Uterus (tissue), 4 donors: ENCODE results near the gene BCR. TPM values are rescaled to one million over a fixed set of nuclear protein-coding genes. Genes with fewer than 3 reads are reported as not detected.
A peak's percentile ranks its signal among the peaks of the same experiment; 100 is the strongest.
"Not testable (repeated sequence)": the region's sequence is repeated elsewhere in the genome, so short reads cannot be mapped to it uniquely, and the experiment has no call there.

Experiments used
- DNase-seq, 2 donors: peaks; one replicate each; pipeline ENCODE4 v3.0.0-alpha.2; 2019 to 2020
- H3K27ac ChIP-seq, 2 donors: fragments of 200-600 bp; sonication (generic); 1 replicate in 1 of 2; 2 replicates in 1 of 2; pipeline ENCODE4 v1.5.1; 2016 to 2018
- H3K27me3 ChIP-seq, 2 donors: fragments of 200-600 bp; sonication (generic); one replicate each; pipeline ENCODE4 v1.5.1; 2018 to 2019; ENCODE audit warnings: control low read depth in 1 of 2
- H3K36me3 ChIP-seq, 2 donors: fragments of 200-600 bp; sonication (generic); one replicate each; pipeline ENCODE4 v1.5.1; 2019; ENCODE audit warnings: control low read depth in 1 of 2
- H3K4me1 ChIP-seq, 2 donors: fragments of 200-600 bp; sonication (generic); one replicate each; pipeline ENCODE4 v1.5.1; 2018 to 2019; ENCODE audit warnings: control low read depth in 1 of 2
- H3K4me3 ChIP-seq, 2 donors: fragments of 200-600 bp; sonication (generic); 1 replicate in 1 of 2; 2 replicates in 1 of 2; pipeline ENCODE4 v1.5.1; 2018 to 2019; ENCODE audit warnings: mild to moderate bottlenecking in 1 of 2
- H3K9me3 ChIP-seq, 2 donors: fragments of 200-600 bp; sonication (generic); one replicate each; pipeline ENCODE4 v1.5.1; 2019; ENCODE audit warnings: control low read depth in 1 of 2
- CTCF ChIP-seq, 4 experiments: fragments of 200-600 bp in 2 of 4; fragments of 450-650 bp in 2 of 4; sonication (generic) in 2 of 4; IDR thresholded peaks; one replicate each; pipeline ENCODE4 v1.5.1; 2016 to 2019; ENCODE audit warnings: antibody characterized with exemption in 4 of 4, mild to moderate bottlenecking in 2 of 4, moderate library complexity in 1 of 4
- POLR2A ChIP-seq, 2 donors: fragments of 450-650 bp; IDR thresholded peaks; one replicate each; pipeline ENCODE4 v1.6.1; 2016; ENCODE audit warnings: antibody characterized with exemption in 2 of 2, mild to moderate bottlenecking in 1 of 2, moderate library complexity in 1 of 2
- intact Hi-C: fragments of 100-400 bp; cut with DNase I; formaldehyde crosslinking; loops from one replicate; pipeline ENCODE4 v1.15.1; 2023; ENCODE audit warnings: low total_unique reads
- total RNA-seq, 4 donors: library from RNA; depleted of rRNA in 3 of 4; stranded (reverse); fragments of >200 nt in 3 of 4; gene quantifications; one replicate each; pipeline versions ENCODE4 v1.1.0 to v1.2.4, GENCODE V29; 2014 to 2023
- donor health status: DM: yes; HTN: yes; CAD: no.

BCR gene
- total RNA-seq, 4 donors from 2014 or later, result 10.6 to 93.3 (median 28.3) TPM

GRCh38 chr22:23341942-23342695 is 161.8 kb downstream of the BCR start:
- H3K4me1 ChIP-seq, H3K27ac ChIP-seq, intact Hi-C loops, DNase-seq, H3K4me3 ChIP-seq, H3K27me3 ChIP-seq, H3K36me3 ChIP-seq, H3K9me3 ChIP-seq: not testable (repeated sequence)

DNA sequence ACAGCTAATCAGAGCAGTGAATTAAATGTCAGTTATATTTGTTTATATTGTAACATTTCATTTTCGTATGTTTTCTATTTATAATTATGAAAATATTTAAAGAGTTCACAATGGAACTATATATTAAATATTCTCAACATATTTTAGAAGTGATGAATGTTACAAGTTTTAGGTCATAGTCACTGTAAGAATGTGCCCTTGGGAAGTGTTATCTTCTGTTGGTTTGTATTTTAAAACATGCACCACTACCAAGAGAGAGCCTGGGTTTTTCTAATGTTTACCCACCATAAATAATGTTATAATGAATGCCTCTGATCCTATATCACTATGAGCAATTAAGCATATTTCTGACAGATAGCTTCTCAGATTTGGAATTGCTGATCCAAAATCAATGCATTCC is 171.0 kb downstream of the BCR start:
- no peak overlapping the region for H3K27ac ChIP-seq
- no peaks in the 10 kb centered on the region for H3K4me1 ChIP-seq
- no peaks in the 10 kb centered on the region for H3K36me3 ChIP-seq
- DNase-seq, result no peak
- intact Hi-C loops, result no loop called here
- TF ChIP-seq CTCF (IDR thresholded peaks at IDR 0.05) (no peak), POLR2A (IDR thresholded peaks at IDR 0.05) (no peak)
- no peaks in the 10 kb centered on the region for H3K27me3 ChIP-seq
- H3K9me3 ChIP-seq, result no peaks in the 10 kb centered on the region
- H3K4me3 ChIP-seq, result no peak overlapping the region

DNA sequence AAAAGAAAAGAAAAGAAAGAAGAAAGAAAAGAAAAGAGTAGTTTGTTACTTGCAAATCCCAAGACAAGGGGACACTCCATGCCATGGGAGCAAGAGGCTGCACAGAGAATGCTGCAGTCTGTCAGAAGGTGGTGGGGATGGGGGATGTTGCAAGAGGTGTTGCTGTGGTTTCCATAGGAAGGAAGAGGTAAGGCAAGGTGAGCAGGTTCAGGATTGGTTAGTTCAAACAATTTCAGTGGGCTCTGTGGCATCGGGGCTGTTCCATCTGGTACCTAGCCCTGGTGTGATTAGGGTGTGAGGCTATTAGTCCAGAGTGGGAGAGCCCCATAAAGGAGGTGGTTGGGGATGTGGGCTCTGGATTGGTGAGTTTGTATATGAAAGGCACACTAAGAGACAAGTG is 172.7 kb downstream of the BCR start:
- H3K27me3 ChIP-seq, result no peaks in the 10 kb centered on the region
- H3K4me1 ChIP-seq, result no peaks in the 10 kb centered on the region
- DNase-seq, result no peak
- intact Hi-C loops, result no loop called here
- no peaks in the 10 kb centered on the region for H3K9me3 ChIP-seq
- no peak overlapping the region for H3K4me3 ChIP-seq
- TF ChIP-seq CTCF (IDR thresholded peaks at IDR 0.05), result no peak
- TF ChIP-seq POLR2A (IDR thresholded peaks at IDR 0.05), result no peak
- no peak overlapping the region for H3K27ac ChIP-seq
- H3K36me3 ChIP-seq, result no peaks in the 10 kb centered on the region

DNA sequence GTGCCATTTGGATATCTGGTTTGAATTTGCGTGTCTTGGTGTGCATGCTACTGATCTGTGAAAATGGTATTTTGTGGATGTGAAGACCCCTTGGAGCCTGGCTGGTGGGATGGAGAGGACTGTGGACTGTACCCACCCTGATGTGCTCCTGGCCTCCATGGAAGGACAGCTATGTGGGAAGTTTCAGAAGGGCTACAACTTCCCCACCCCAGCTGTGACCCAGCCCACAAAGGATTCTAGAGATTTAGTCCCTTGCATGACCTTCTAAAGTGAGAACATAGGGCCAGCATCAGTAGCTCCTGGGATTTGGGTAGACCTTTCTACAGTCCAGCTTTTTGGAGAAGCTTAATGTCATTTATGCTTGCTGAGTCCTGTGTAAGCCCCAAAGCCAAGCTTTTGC is 173.4 kb downstream of the BCR start:
- no peaks in the 10 kb centered on the region for H3K9me3 ChIP-seq
- no peaks in the 10 kb centered on the region for H3K4me1 ChIP-seq
- no peak for DNase-seq
- TF ChIP-seq POLR2A (IDR thresholded peaks at IDR 0.05), result no peak
- TF ChIP-seq CTCF (IDR thresholded peaks at IDR 0.05), result no peak
- no peak overlapping the region for H3K27ac ChIP-seq
- intact Hi-C loops, result no loop called here
- H3K27me3 ChIP-seq, result no peaks in the 10 kb centered on the region
- no peaks in the 10 kb centered on the region for H3K36me3 ChIP-seq
- no peak overlapping the region for H3K4me3 ChIP-seq

- H3K4me1 ChIP-seq, result no peaks in the 10 kb centered on the region
- DNase-seq, result no peak
- H3K27me3 ChIP-seq, result no peaks in the 10 kb centered on the region
- TF ChIP-seq POLR2A (IDR thresholded peaks at IDR 0.05) (no peak), CTCF (IDR thresholded peaks at IDR 0.05) (no peak)
- no peak overlapping the region for H3K27ac ChIP-seq
- H3K4me3 ChIP-seq, result no peak overlapping the region
- H3K9me3 ChIP-seq, result no peaks in the 10 kb centered on the region
- H3K36me3 ChIP-seq, result no peaks in the 10 kb centered on the region
- intact Hi-C loops, result no loop called here
These were observed 175.8 kb downstream of the BCR start for GRCh38 chr22:23356094-23356493.

GRCh38 chr22:23357053-23357452 is 176.7 kb downstream of the BCR start:
- intact Hi-C loops, result no loop called here
- no peak overlapping the region for H3K27ac ChIP-seq
- H3K4me1 ChIP-seq, result no peaks in the 10 kb centered on the region
- TF ChIP-seq POLR2A (IDR thresholded peaks at IDR 0.05) (no peak), CTCF (IDR thresholded peaks at IDR 0.05) (no peak)
- H3K4me3 ChIP-seq, result no peak overlapping the region
- H3K9me3 ChIP-seq, result no peaks in the 10 kb centered on the region
- no peaks in the 10 kb centered on the region for H3K27me3 ChIP-seq
- peak in 1 of 2 donors; percentile 34 for DNase-seq
- H3K36me3 ChIP-seq, result no peaks in the 10 kb centered on the region
